KBM-7 (cell line): ENCODE results near the gene KCNQ1.

Source experiments
- DNase-seq: peaks from one replicate; pipeline ENCODE4 v3.0.0-alpha.2; 2015
- in situ Hi-C: fragments of 300-500 bp; cut with MboI; formaldehyde crosslinking; loops from 2 replicates; pipeline ENCODE4 v1.14.3; 2020; ENCODE audit warnings: low sequenced_read_pairs, low pct_unique_long_range_greater_than_20kb, mixed read lengths

The KCNQ1 gene

GRCh38 chr11:2687223-2687530 lies 242.4 kb downstream of the KCNQ1 start:
- DNase-seq, result no peak
- in situ Hi-C loops, result no loop called here

DNA sequence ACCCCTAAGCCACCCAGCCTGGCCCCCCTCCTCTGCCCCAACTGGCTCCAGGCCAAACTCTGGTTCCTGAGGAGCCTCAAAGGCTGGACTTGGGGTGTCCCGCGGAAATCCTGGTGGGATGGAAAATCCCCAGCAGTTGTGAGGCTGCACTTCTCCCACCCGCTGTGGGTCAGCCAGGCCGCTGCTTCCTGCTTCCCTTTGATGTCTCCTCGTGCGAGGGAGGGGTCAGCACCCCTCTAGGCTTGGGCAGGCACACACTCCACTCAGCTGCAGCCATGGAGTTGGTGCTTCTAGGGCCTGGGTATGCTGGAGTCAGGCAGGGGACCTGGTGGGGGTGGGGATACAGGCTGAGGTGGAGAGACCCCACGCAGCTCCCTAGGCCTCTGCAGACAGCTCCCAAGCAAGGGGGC lies 243.0 kb downstream of the KCNQ1 start:
- no peak for DNase-seq
- in situ Hi-C loops, result no loop called here

DNA sequence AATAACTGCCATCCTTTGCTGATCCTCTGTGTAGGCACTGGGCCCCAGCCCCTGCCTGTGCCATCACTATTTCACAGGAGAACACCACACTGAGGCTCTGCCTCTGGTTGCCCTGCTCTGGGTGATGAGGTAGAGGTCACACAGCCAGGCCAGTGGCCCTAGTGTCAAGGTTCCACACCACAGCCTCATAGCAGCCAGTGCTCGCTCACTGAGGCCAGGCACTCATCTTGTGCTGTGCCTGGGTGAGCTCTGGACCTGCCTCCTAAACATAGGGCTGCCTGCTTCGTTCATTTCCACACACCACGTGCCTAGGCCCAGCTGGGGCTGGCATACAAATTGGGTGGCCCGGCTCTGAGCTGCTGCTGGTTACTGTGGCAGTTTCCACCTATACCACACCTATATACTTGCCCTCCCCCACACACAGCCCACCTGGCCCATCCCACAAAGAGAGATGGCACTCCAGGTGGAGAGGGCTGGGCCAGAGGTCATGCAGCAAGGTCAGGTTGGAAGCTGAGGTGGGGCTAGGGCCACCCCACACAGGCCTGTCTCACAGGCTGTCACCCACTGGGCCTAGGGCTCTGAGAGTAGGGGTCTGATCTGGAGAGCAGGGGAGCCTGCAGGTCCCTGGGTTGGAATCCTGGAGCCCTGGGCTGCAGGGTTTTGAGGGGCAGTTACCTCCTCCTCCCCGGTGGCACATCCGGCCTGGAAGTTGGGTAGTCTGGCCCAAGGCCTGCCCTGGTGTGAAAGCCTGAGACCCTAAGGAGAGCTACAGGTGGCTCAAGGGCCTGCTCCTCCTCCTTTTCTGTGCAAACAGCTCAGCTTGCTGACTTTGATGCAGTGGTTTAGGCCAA lies 243.8 kb downstream of the KCNQ1 start:
- in situ Hi-C loops, result no loop called here
- no peak for DNase-seq

GRCh38 chr11:2689651-2690575 lies 245.1 kb downstream of the KCNQ1 start:
- in situ Hi-C loops, result no loop called here
- DNase-seq, result no peak

GRCh38 chr11:2690596-2691354 lies 246.0 kb downstream of the KCNQ1 start:
- no peak for DNase-seq
- in situ Hi-C loops, result no loop called here

- no peak for DNase-seq
- in situ Hi-C loops, result no loop called here
Measured at GRCh38 chr11:2691355-2691761, 246.6 kb downstream of the KCNQ1 start.

GRCh38 chr11:2691991-2692875 lies 247.4 kb downstream of the KCNQ1 start:
- in situ Hi-C loops, result no loop called here
- peak; percentile 20 for DNase-seq

DNA sequence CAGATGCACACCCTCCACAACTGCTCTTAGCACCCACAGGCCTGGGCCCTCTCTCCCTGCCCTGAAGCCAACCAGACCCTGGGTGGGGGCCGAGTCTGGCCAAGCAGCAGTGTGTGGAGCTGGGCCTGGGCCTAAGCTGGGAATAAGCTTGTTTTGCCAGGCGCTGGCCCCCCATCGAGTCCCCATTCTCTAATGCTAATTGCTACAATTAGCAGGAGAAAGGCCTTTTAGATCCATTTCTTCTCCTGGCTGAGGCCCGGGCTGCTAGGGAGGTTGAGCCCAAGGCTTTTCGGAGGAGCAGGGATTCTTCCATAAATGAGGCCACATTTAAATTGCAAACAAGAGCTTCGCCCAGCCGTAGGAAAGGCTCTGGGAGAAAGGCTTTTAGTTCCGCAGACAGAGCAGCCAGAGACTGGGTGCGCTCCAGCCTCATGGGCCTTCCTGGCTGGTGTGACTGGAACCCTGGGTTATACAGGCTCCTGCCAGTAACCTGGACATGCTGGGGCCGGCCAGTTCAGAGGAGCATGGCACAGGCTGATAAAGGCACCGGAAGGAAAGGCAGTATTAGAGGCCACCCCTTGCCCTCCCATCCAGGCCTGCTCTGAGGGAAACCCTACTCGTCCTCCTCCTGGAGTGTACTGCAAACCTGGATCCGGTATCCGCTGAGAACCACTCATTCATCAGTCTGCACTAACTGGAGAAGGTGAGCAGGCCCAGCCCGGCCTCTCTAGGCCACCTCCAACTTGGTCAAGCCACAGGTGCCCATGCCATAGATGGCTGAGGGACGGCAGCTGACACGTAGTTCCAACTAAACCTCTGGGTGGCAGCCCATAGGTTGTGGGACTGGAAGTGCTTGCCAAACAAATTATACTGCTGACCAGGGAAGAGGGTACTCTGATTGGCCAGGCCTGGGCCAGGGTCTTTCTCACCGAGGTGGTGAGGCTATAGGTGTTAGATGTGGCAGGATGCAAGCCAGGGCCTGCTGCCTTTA lies 248.8 kb downstream of the KCNQ1 start:
- no peak for DNase-seq
- in situ Hi-C loops, result no loop called here

GRCh38 chr11:2694495-2694894 lies 249.7 kb downstream of the KCNQ1 start:
- no peak for DNase-seq
- in situ Hi-C loops, result no loop called here

DNA sequence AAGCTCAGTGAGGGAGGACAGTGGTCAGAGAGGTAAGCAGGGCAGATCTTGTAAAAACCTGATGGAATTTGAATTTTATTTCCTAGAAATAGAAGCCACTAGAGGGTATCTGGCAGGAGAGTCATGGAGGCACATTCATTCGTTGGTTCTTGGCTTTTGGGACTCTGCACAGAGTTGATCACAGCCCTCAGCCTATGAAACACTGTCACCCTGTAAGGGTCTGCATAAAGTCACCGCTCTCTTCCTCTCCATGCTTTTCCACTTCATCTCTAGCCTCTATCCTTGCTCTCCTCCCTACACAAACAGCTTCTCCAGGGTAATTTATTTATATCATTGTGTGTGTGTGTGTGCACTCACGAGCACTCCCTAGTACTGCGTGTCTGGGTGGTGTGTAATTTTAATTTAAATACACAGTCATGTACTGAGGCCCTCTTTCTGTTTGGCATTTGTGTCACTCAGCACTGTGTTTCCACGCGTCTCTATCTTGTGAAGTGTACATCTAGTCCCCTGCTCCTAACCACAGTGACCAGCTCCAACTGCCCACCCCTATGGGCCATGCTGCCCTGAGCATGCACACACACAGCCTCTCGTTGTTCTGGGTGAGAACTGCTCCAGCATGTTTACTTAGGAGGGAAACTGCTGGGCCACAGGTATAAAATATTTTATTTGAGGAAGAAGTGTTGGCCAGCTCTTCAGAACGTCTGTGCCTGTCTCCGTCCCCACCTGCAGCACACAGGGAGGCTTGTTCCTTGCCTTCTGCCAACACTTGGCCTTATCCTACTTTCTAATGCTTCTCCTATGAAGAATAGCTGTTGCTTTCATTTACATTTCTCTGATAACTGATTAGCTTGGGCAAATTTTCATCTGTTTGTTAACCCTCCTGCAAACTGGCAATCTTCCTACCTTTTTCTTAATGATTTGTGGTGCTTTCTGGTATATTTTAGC lies 250.5 kb downstream of the KCNQ1 start:
- in situ Hi-C loops, result no loop called here
- DNase-seq, result no peak

DNA sequence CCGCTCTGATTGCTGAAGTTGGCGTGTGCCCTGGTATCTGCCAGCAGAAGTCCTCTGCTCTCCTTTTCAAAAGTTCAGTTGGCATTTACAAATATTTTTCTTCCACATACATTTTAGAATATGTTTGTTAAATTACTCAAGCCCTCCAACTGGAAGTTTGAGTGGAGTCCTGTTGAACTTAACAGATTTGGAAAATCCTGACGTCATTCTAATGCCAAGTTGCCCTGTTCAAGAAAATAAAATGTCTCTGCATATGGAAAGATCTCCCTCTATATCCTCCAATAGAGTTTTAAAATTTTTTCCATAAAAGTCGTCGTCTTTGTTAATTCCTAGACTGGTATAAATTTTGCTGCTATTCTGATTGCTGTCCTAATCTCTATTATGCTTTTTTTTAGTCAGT lies 251.6 kb downstream of the KCNQ1 start:
- in situ Hi-C loops, result no loop called here
- DNase-seq, result no peak

DNA sequence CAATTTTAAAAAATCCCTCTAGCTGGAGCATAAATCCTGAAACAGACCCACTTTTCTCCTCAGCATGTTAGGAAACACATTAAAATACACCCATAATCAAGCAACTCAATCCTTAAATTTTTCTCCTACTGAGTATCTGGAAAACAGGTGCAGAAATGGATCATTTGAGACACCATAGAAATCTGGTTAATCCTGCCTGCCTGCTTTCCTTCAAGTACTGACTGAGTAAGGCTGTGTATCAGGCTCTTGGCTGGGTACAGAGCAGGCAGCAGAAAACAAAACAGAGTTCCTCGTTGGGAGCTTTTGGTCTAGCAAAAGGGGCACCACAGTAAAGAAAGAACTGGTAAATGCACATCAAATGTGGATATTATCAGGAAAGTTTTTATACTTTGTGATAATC lies 253.1 kb downstream of the KCNQ1 start:
- no peak for DNase-seq
- in situ Hi-C loops, result no loop called here

- no peak for DNase-seq
- in situ Hi-C loops, result no loop called here
Measured at GRCh38 chr11:2698386-2699184, 253.8 kb downstream of the KCNQ1 start.

GRCh38 chr11:2699185-2699530 lies 254.3 kb downstream of the KCNQ1 start:
- DNase-seq, result no peak
- in situ Hi-C loops, result no loop called here

GRCh38 chr11:2699531-2700414 lies 255.0 kb downstream of the KCNQ1 start, which contains the start of gene KCNQ1OT1:
Gene KCNQ1OT1 (minus strand): TSS chr11:2699994.
- no peak for DNase-seq
- in situ Hi-C loops, result no loop called here
